ENCODE results near the gene SEPTIN11. TPM values are rescaled to one million over a fixed set of nuclear protein-coding genes. Genes with fewer than 3 reads are reported as not detected.

The SEPTIN11 gene
- total RNA-seq, 2 donors from 2014 or later, result 41.9 to 48.3 TPM

DNA sequence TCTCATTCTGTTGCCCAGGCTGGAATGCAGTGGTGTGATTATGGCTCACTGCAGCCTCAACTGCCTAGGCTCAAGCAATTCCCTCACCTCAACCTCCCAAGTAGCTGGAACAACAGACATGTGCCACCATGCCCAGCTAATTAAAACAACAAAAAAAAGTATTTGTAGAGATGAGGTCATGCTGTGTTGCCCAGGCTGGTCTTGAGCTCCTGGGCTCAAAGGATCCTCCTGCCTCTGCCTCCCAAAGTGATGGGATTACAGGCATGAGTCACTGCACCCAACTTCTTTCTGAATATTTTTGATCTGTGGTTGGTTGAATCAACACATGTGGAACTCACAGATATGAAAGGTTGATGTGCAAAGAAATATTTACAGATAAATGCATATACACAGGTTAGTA, 18.5 kb upstream of the SEPTIN11 start:
- peaks cover 10% of the 10 kb centered on the region for H3K4me1 ChIP-seq
- no peak overlapping the region for H3K27ac ChIP-seq
- TF ChIP-seq, protein P1, sequence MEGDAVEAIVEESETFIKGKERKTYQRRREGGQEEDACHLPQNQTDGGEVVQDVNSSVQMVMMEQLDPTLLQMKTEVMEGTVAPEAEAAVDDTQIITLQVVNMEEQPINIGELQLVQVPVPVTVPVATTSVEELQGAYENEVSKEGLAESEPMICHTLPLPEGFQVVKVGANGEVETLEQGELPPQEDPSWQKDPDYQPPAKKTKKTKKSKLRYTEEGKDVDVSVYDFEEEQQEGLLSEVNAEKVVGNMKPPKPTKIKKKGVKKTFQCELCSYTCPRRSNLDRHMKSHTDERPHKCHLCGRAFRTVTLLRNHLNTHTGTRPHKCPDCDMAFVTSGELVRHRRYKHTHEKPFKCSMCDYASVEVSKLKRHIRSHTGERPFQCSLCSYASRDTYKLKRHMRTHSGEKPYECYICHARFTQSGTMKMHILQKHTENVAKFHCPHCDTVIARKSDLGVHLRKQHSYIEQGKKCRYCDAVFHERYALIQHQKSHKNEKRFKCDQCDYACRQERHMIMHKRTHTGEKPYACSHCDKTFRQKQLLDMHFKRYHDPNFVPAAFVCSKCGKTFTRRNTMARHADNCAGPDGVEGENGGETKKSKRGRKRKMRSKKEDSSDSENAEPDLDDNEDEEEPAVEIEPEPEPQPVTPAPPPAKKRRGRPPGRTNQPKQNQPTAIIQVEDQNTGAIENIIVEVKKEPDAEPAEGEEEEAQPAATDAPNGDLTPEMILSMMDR (IDR thresholded peaks at IDR 0.05), result no peak
- no peak for TF ChIP-seq POLR2A (IDR thresholded peaks at IDR 0.05)
- no peaks in the 10 kb centered on the region for H3K36me3 ChIP-seq (replicated peaks in 1 of 2; ENCODE audit: insufficient read depth in 1 of 2, low read depth in 2 of 2)
- intact Hi-C loops (cut with DNase I), result loop anchor here (10.0 kb wide), 1 partner anchor 114 kb away; no protein-coding TSS in a partner anchor
- no peak for DNase-seq
- H3K4me3 ChIP-seq, result no peak overlapping the region
- H3K9me3 ChIP-seq, result no peaks in the 10 kb centered on the region
- ATAC-seq, result no peak
- H3K27me3 ChIP-seq, result no peaks in the 10 kb centered on the region

DNA sequence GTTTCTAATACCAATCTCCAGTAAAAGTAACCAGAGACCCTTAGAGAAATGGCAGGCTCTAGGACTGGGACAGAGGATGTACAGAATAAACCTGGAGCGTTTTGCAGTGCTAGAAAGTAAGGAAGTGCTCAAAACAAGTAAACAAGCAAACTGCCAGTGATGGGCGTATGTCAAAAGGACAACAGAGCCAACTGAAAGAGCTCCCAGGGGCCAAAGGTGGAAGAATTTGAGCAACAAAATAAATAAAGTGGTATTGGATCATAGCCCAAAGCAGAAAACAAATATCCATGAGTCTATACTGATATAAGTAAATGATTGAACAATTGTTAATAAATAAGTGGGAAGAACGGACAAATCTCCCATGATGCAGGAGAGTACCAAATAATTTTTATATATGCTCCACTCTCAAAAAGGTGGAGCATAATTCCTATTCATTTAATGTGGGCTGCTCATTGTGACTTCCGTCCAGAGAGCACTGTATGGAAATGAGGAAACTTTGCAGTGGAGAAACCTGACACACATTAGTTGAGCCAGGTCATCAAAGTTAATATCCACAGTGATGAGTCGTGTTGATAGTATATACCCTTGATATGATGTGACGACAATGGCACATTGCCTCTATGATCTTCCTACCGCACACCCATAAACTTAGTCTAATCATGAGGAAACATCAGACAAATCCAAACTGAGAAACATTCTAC, 17.8 kb upstream of the SEPTIN11 start:
- 49 to 56% methylated on average over 7 of the region's 7 CpGs for WGBS, 2 donors
- Histone ChIP-seq H3K9me3 (no peaks in the 10 kb centered on the region), H3K4me1 (peaks cover 10% of the 10 kb centered on the region), H3K4me3 (no peak overlapping the region), H3K27ac (no peak overlapping the region), H3K36me3 (replicated peaks in 1 of 2; ENCODE audit: insufficient read depth in 1 of 2, low read depth in 2 of 2) (no peaks in the 10 kb centered on the region), H3K27me3 (no peaks in the 10 kb centered on the region)
- no peak for DNase-seq
- TF ChIP-seq, protein P1 (IDR thresholded peaks at IDR 0.05), result no peak
- no peak for TF ChIP-seq POLR2A (IDR thresholded peaks at IDR 0.05)
- no peak for ATAC-seq
- intact Hi-C loops (cut with DNase I), result loop anchor here (10.0 kb wide), 1 partner anchor 113 kb away; no protein-coding TSS in a partner anchor

DNA sequence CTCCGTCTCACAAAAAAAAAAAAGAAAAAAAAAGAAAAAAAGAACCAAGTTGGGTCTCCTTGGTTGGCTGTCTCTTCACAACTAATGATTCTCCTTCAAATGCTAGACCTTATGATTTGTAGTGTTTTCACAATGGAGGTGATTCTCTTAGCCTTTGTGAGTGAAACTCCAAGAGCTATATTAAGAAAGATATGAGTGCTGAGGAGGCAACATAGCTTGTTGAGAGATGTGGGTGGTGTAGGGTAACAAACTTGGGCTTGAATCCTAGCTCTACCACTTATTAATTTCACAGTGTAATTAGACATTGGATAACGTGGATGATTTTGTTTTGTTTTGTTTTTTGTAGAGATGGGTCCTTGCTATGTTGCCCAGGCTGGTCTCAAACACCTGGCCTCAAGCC, 10.4 kb upstream of the SEPTIN11 start:
- H3K36me3 ChIP-seq (replicated peaks in 1 of 2; ENCODE audit: insufficient read depth in 1 of 2, low read depth in 2 of 2), result no peaks in the 10 kb centered on the region
- TF ChIP-seq, protein P1 (IDR thresholded peaks at IDR 0.05), result no peak
- no peaks in the 10 kb centered on the region for H3K4me1 ChIP-seq
- no peak for ATAC-seq
- no peak overlapping the region for H3K27ac ChIP-seq
- H3K4me3 ChIP-seq, result no peak overlapping the region
- DNase-seq, result no peak
- intact Hi-C loops (cut with DNase I), result loop anchor here (10.0 kb wide), 1 partner anchor 106 kb away; no protein-coding TSS in a partner anchor
- 72 to 83% methylated on average over 2 of the region's 2 CpGs for WGBS, 2 donors
- no peaks in the 10 kb centered on the region for H3K27me3 ChIP-seq
- no peaks in the 10 kb centered on the region for H3K9me3 ChIP-seq

DNA sequence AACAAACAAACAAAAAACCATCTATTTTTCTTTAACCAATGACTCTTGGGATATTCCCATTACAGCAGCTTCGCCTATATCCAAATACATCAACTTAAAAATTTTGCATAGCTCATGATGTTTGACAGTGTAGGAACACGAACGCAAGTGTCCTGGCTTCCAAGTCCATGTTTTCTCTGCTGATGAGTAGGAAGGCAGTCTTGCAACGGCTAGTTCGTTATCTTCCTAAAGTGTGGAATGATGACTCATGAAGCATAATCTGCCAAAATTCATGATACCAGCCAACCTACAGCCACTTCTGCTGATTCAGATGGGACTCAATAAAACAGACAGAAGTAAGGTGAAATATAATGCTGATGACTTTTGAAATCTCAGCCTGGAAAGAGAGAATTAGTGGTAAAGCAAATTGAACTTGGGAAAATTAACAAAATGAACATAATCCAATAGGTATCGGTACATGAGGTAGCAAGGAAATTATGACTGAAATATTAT, 6.4 kb upstream of the SEPTIN11 start:
- ATAC-seq, result no peak
- no peak overlapping the region for H3K27ac ChIP-seq
- WGBS, 2 donors, result 74 to 75% methylated on average over 6 of the region's 6 CpGs
- DNase-seq, result no peak
- no peaks in the 10 kb centered on the region for H3K36me3 ChIP-seq (replicated peaks in 1 of 2; ENCODE audit: insufficient read depth in 1 of 2, low read depth in 2 of 2)
- intact Hi-C loops (cut with DNase I), result no loop called here
- H3K9me3 ChIP-seq, result no peaks in the 10 kb centered on the region
- H3K4me1 ChIP-seq, result peaks cover 5% of the 10 kb centered on the region
- TF ChIP-seq, protein P1 (IDR thresholded peaks at IDR 0.05), result no peak
- TF ChIP-seq POLR2A (IDR thresholded peaks at IDR 0.05), result no peak
- H3K4me3 ChIP-seq, result no peak overlapping the region
- H3K27me3 ChIP-seq, result no peaks in the 10 kb centered on the region

DNA sequence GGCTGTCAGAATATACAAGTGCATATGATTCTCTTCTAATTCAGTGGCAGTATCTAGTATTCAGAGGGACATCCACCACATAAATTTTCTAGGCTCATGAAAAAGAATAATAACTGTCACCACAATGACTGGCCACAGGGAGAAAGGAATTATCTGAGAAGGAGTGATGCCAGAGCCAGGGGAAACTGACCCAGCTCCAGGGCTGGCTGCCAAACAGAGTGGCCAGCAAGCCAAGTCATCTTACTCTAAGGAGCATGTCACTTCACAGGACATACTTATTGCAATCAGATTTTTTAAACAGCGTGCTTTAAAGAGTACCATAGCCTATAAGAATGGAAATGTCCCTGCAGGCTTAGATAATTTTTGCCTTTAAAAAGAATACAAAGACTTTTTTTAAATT, 5.8 kb upstream of the SEPTIN11 start:
- H3K4me1 ChIP-seq, result peaks cover 10% of the 10 kb centered on the region
- H3K36me3 ChIP-seq (replicated peaks in 1 of 2; ENCODE audit: insufficient read depth in 1 of 2, low read depth in 2 of 2), result no peaks in the 10 kb centered on the region
- H3K27me3 ChIP-seq, result no peaks in the 10 kb centered on the region
- DNase-seq, result peak in 1 of 4 donors; percentile 19
- H3K27ac ChIP-seq, result no peak overlapping the region
- H3K9me3 ChIP-seq, result no peaks in the 10 kb centered on the region
- no peak for ATAC-seq
- intact Hi-C loops (cut with DNase I), result no loop called here
- WGBS, 2 donors, result 86 to 96% methylated on average over 1 of the region's 1 CpG
- no peak overlapping the region for H3K4me3 ChIP-seq
- TF ChIP-seq POLR2A (IDR thresholded peaks at IDR 0.05), result no peak
- TF ChIP-seq, protein P1 (IDR thresholded peaks at IDR 0.05), result no peak
